ENCODE data around the gene CBX6. TPM values are rescaled to one million over a fixed set of nuclear protein-coding genes. Genes with fewer than 3 reads are reported as not detected.

CBX6 gene
- total RNA-seq, 1 experiment from 2014 or later, result 140 TPM

DNA sequence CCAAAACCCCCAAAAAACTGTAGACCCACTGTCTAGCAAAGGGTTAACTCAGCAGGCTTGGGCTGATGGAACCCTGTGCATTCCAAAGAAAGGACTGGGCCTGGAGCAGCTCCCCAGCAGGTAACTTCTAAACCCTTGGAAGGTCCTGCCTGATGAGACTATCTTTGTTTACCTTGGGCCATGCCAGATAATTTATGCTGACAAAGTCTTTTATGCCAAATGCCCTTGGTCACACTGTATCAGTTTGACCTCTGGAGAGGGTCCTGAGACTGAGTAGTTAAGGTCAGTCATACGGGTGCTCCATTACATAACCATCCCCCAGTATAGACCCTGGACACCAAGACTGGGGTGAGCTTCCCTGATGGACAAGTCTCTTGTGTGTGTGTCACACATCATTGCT lies 56.2 kb downstream of the CBX6 start:
- no TSS peak for BruUV-seq (replicated peaks)
- Mint-ChIP-seq H3K36me3 (ENCODE audit: insufficient read depth, unreplicated experiment) (no peaks in the 10 kb centered on the region), H3K27me3 (ENCODE audit: unreplicated experiment) (peaks cover 96% of the 10 kb centered on the region), H3K9me3 (ENCODE audit: low read depth, unreplicated experiment) (no peaks in the 10 kb centered on the region), H3K4me3 (ENCODE audit: low read depth, unreplicated experiment) (no peak overlapping the region), H3K4me1 (ENCODE audit: low read depth, unreplicated experiment) (no peaks in the 10 kb centered on the region), H3K27ac (ENCODE audit: unreplicated experiment) (no peak overlapping the region)
- intact Hi-C loops (cut with micrococcal nuclease; ENCODE audit: unreplicated experiment), result no loop called here
- no peak for DNase-seq
- CTCF ChIA-PET, result no interaction called here
- TF ChIP-seq, protein P1, sequence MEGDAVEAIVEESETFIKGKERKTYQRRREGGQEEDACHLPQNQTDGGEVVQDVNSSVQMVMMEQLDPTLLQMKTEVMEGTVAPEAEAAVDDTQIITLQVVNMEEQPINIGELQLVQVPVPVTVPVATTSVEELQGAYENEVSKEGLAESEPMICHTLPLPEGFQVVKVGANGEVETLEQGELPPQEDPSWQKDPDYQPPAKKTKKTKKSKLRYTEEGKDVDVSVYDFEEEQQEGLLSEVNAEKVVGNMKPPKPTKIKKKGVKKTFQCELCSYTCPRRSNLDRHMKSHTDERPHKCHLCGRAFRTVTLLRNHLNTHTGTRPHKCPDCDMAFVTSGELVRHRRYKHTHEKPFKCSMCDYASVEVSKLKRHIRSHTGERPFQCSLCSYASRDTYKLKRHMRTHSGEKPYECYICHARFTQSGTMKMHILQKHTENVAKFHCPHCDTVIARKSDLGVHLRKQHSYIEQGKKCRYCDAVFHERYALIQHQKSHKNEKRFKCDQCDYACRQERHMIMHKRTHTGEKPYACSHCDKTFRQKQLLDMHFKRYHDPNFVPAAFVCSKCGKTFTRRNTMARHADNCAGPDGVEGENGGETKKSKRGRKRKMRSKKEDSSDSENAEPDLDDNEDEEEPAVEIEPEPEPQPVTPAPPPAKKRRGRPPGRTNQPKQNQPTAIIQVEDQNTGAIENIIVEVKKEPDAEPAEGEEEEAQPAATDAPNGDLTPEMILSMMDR (IDR thresholded peaks at IDR 0.05; ENCODE audit: unreplicated experiment), result no peak

Other genes with a start within 250 kb of the CBX6 start
- 9.6 and 10.8 TPM in 2 replicates for gene FAM227A, start 215.8 kb downstream of the CBX6 start, total RNA-seq (2022)
- gene CBY1, start 215.6 kb downstream of the CBX6 start, total RNA-seq (2022), result 40.9 and 42.7 TPM in 2 replicates
- gene TOMM22, start 190.3 kb downstream of the CBX6 start, total RNA-seq (2022), result 94.6 and 105 TPM in 2 replicates
- gene JOSD1, start 171.3 kb downstream of the CBX6 start, total RNA-seq (2022), result 58.5 and 70.0 TPM in 2 replicates
- gene GTPBP1, start 166.3 kb downstream of the CBX6 start, total RNA-seq (2022), result 79.1 and 91.4 TPM in 2 replicates
- gene SUN2, start 116.2 kb downstream of the CBX6 start, total RNA-seq (2022), result 50.7 and 66.3 TPM in 2 replicates
- gene DNAL4, start 78.1 kb downstream of the CBX6 start, total RNA-seq (2022), result 14.7 and 15.6 TPM in 2 replicates
- 6.1 and 6.6 TPM in 2 replicates for gene NPTXR, start 28.2 kb downstream of the CBX6 start, total RNA-seq (2022)
- gene APOBEC3A, start 85.4 kb upstream of the CBX6 start, total RNA-seq (2022), result not detected in 2 replicates
- gene APOBEC3B, start 110.1 kb upstream of the CBX6 start, total RNA-seq (2022), result 43.2 and 43.3 TPM in 2 replicates
- 22.2 and 23.7 TPM in 2 replicates for gene APOBEC3C, start 142.0 kb upstream of the CBX6 start, total RNA-seq (2022)
- 1.1 and 1.8 TPM in 2 replicates for gene APOBEC3D, start 148.9 kb upstream of the CBX6 start, total RNA-seq (2022)
- 22.2 and 24.1 TPM in 2 replicates for gene APOBEC3F, start 168.6 kb upstream of the CBX6 start, total RNA-seq (2022)
- gene APOBEC3G, start 205.1 kb upstream of the CBX6 start, total RNA-seq (2022), result 12.3 and 16.1 TPM in 2 replicates
- gene APOBEC3H, start 225.0 kb upstream of the CBX6 start, total RNA-seq (2022), result not detected in 2 replicates